GM18517 (cell line): ENCODE results near the gene ATG10.
"Not testable (repeated sequence)": the region's sequence is repeated elsewhere in the genome, so short reads cannot be mapped to it uniquely, and the experiment has no call there.

Experiments used
- ATAC-seq: cut with Tn5 transposase; IDR thresholded peaks from one replicate; pipeline ENCODE4 v1.9.1; 2021; ENCODE audit warnings: mild to moderate bottlenecking, moderate library complexity; ENCODE audit not compliant: unreplicated experiment

The ATG10 gene

GRCh38 chr5:81980598-81981260 is 8.9 kb downstream of the ATG10 start:
- ATAC-seq = no peak

GRCh38 chr5:81982172-81982685 is 10.4 kb downstream of the ATG10 start:
- not testable (repeated sequence) for ATAC-seq

- ATAC-seq = not testable (repeated sequence)
Observed at GRCh38 chr5:81983148-81983547, 11.3 kb downstream of the ATG10 start.

GRCh38 chr5:81983563-81983962 is 11.7 kb downstream of the ATG10 start:
- not testable (repeated sequence) for ATAC-seq

- no peak for ATAC-seq
Observed at GRCh38 chr5:81986126-81986525, 14.3 kb downstream of the ATG10 start.

GRCh38 chr5:81989204-81989603 is 17.4 kb downstream of the ATG10 start:
- ATAC-seq = no peak

- no peak for ATAC-seq
Observed at GRCh38 chr5:81994679-81995078, 22.9 kb downstream of the ATG10 start.

GRCh38 chr5:81995407-81995806 is 23.6 kb downstream of the ATG10 start:
- ATAC-seq = no peak

GRCh38 chr5:82004511-82004910 is 32.7 kb downstream of the ATG10 start:
- ATAC-seq = no peak

GRCh38 chr5:82009869-82010268 is 38.0 kb downstream of the ATG10 start:
- ATAC-seq = not testable (repeated sequence)

GRCh38 chr5:82010696-82011095 is 38.9 kb downstream of the ATG10 start:
- no peak for ATAC-seq

- no peak for ATAC-seq
Observed at GRCh38 chr5:82011761-82012160, 39.9 kb downstream of the ATG10 start.

GRCh38 chr5:82014644-82015043 is 42.8 kb downstream of the ATG10 start:
- ATAC-seq = not testable (repeated sequence)

GRCh38 chr5:82018462-82018861 is 46.6 kb downstream of the ATG10 start:
- ATAC-seq = no peak

- no peak for ATAC-seq
Observed at GRCh38 chr5:82019342-82020138, 47.7 kb downstream of the ATG10 start.

GRCh38 chr5:82022499-82022898 is 50.7 kb downstream of the ATG10 start:
- ATAC-seq = no peak

- ATAC-seq = no peak
Observed at GRCh38 chr5:82023644-82024043, 51.8 kb downstream of the ATG10 start.

- no peak for ATAC-seq
Observed at GRCh38 chr5:82031220-82032119, 59.6 kb downstream of the ATG10 start.

- not testable (repeated sequence) for ATAC-seq
Observed at GRCh38 chr5:82042894-82043293, 71.1 kb downstream of the ATG10 start.

- ATAC-seq = no peak
Observed at GRCh38 chr5:82044010-82044409, 72.2 kb downstream of the ATG10 start.
